Mesenchymal stem cell (in vitro differentiated cells and primary cell): ENCODE measurements around the gene EPS8L3.
"Not testable (repeated sequence)": the region's sequence is repeated elsewhere in the genome, so short reads cannot be mapped to it uniquely, and the experiment has no call there.

Source experiments
- DNase-seq: peaks from one replicate; pipeline ENCODE4 v3.0.0-alpha.2; 2013
- H2AFZ ChIP-seq: one replicate; pipeline ENCODE4 v1.6.1; 2013; ENCODE audit warnings: low read depth, mild to moderate bottlenecking, control low read depth, inconsistent platforms, low read length, moderate library complexity
- H2AK5ac ChIP-seq: 2 replicates; pipeline ENCODE4 v1.6.1; 2013; ENCODE audit warnings: low read length, moderate library complexity, mild to moderate bottlenecking, inconsistent platforms; ENCODE audit not compliant: severe bottlenecking
- H2BK120ac ChIP-seq: one replicate; pipeline ENCODE4 v1.6.1; 2013; ENCODE audit warnings: low read depth, mild to moderate bottlenecking, inconsistent platforms, low read length, moderate library complexity
- H2BK12ac ChIP-seq, 2 experiments: one replicate each; pipeline ENCODE4 v1.6.1; 2013; ENCODE audit warnings: inconsistent platforms in 2 of 2, low read length in 2 of 2, mild to moderate bottlenecking in 2 of 2, moderate library complexity in 2 of 2, control low read depth in 1 of 2
- H2BK15ac ChIP-seq: one replicate; pipeline ENCODE4 v1.6.1; 2013; ENCODE audit warnings: mild to moderate bottlenecking, low read depth, inconsistent platforms; ENCODE audit not compliant: poor library complexity, severe bottlenecking
- H2BK5ac ChIP-seq: 2 replicates; pipeline ENCODE4 v1.6.1; 2013; ENCODE audit warnings: low read depth, mild to moderate bottlenecking, low read length, control low read depth, inconsistent platforms; ENCODE audit not compliant: poor library complexity, severe bottlenecking
- H3K14ac ChIP-seq, 2 experiments: one replicate each; pipeline ENCODE4 v1.6.1; 2013; ENCODE audit warnings: inconsistent platforms in 2 of 2, low read length in 2 of 2, control low read depth in 1 of 2, mild to moderate bottlenecking in 1 of 2, moderate library complexity in 1 of 2
- H3K18ac ChIP-seq, 2 experiments: one replicate each; pipeline ENCODE4 v1.6.1; 2013; ENCODE audit warnings: inconsistent platforms in 2 of 2, low read length in 2 of 2, control low read depth in 1 of 2, low read depth in 1 of 2, mild to moderate bottlenecking in 1 of 2
- H3K23ac ChIP-seq, 2 experiments: one replicate each; pipeline ENCODE4 v1.6.1; 2013; ENCODE audit warnings: inconsistent platforms in 2 of 2, low read length in 2 of 2, mild to moderate bottlenecking in 2 of 2, moderate library complexity in 2 of 2, control low read depth in 1 of 2
- H3K27ac ChIP-seq: 2 replicates; pipeline ENCODE4 v1.5.1; 2013; ENCODE audit warnings: mild to moderate bottlenecking, moderate library complexity, low read length, control low read depth, inconsistent platforms; ENCODE audit not compliant: poor library complexity, severe bottlenecking
- H3K27me3 ChIP-seq, 2 experiments: 2 replicates each; pipeline versions ENCODE4 v1.6.1 to v1.7.0; 2013; ENCODE audit warnings: low read length in 2 of 2, mild to moderate bottlenecking in 2 of 2, moderate library complexity in 2 of 2, control low read depth in 1 of 2, inconsistent platforms in 1 of 2; ENCODE audit not compliant: control insufficient read depth in 1 of 2, insufficient read depth in 1 of 2
- H3K36me3 ChIP-seq, 2 experiments: 2 replicates each; pipeline versions ENCODE4 v1.6.1 to v1.7.0; 2013; ENCODE audit warnings: low read length in 2 of 2, control low read depth in 1 of 2, inconsistent platforms in 1 of 2, low read depth in 1 of 2, mild to moderate bottlenecking in 1 of 2; ENCODE audit not compliant: insufficient read depth in 2 of 2, control insufficient read depth in 1 of 2
- H3K4ac ChIP-seq, 2 experiments: one replicate each; pipeline ENCODE4 v1.6.1; 2013; ENCODE audit warnings: inconsistent platforms in 2 of 2, low read length in 2 of 2, mild to moderate bottlenecking in 2 of 2, moderate library complexity in 2 of 2, control low read depth in 1 of 2, low read depth in 1 of 2
- H3K4me1 ChIP-seq: 2 replicates; pipeline ENCODE4 v1.6.1; 2013; ENCODE audit warnings: low read depth, low read length, control low read depth; ENCODE audit not compliant: control insufficient read depth, insufficient read depth
- H3K4me2 ChIP-seq: 2 replicates; pipeline ENCODE4 v1.6.1; 2013; ENCODE audit warnings: low read length, mild to moderate bottlenecking, inconsistent platforms; ENCODE audit not compliant: poor library complexity, severe bottlenecking
- H3K4me3 ChIP-seq, 2 experiments: 2 replicates each; pipeline versions ENCODE4 v1.5.1 to v1.7.0; 2013; ENCODE audit warnings: low read length in 2 of 2, mild to moderate bottlenecking in 2 of 2, control low read depth in 1 of 2, low read depth in 1 of 2; ENCODE audit not compliant: insufficient read depth in 1 of 2
- H3K79me1 ChIP-seq: replicated peaks from 2 replicates; pipeline ENCODE4 v1.6.1; 2013; ENCODE audit warnings: mild to moderate bottlenecking, control low read depth, low read length, inconsistent platforms; ENCODE audit not compliant: poor library complexity, severe bottlenecking
- H3K9ac ChIP-seq: 2 replicates; pipeline ENCODE4 v1.7.0; 2013; ENCODE audit warnings: mild to moderate bottlenecking, low read length, moderate library complexity
- H3K9me3 ChIP-seq: 2 replicates; pipeline ENCODE4 v1.7.0; 2013; ENCODE audit warnings: mild to moderate bottlenecking, low read length; ENCODE audit not compliant: control insufficient read depth
- H4K8ac ChIP-seq: one replicate; pipeline ENCODE4 v1.6.1; 2013; ENCODE audit warnings: inconsistent platforms, mild to moderate bottlenecking, low read length, moderate library complexity
- H4K91ac ChIP-seq: one replicate; pipeline ENCODE4 v1.6.1; 2013; ENCODE audit warnings: mild to moderate bottlenecking, low read length, inconsistent platforms
- WGBS: methylation state at CpG from one replicate; pipeline ENCODE4 v1.1.7; 2013; ENCODE audit warnings: mixed read lengths; 5-methylcytosine and 5-hydroxymethylcytosine counted together

The EPS8L3 gene

GRCh38 chr1:109750920-109751319, 12.8 kb downstream of the EPS8L3 start:
- Histone ChIP-seq H2BK12ac (no peak overlapping the region), H3K18ac (no peak overlapping the region), H3K14ac (no peak overlapping the region), H3K79me1 (no peaks in the 10 kb centered on the region), H3K27me3 (peaks cover 26 to 30% of the 10 kb centered on the region in 2 experiments), H3K23ac (no peak overlapping the region), H3K27ac (no peak overlapping the region), H2AFZ (no peak overlapping the region), H2AK5ac (no peak overlapping the region), H2BK15ac (no peak overlapping the region), H3K9me3 (peaks cover 6% of the 10 kb centered on the region), H4K91ac (no peak overlapping the region), H3K4me3 (no peak overlapping the region), H3K4me2 (no peak overlapping the region), H3K36me3 (no peaks in the 10 kb centered on the region), H2BK120ac (no peak overlapping the region), H4K8ac (no peak overlapping the region), H3K4me1 (no peaks in the 10 kb centered on the region), H3K4ac (no peak overlapping the region), H2BK5ac (no peak overlapping the region), H3K9ac (no peak overlapping the region)
- WGBS: 80% methylated on average over 5 of the region's 6 CpGs
- no peak for DNase-seq

GRCh38 chr1:109750241-109750882, 13.4 kb downstream of the EPS8L3 start:
- peaks cover 6% of the 10 kb centered on the region for H3K9me3 ChIP-seq
- no peak overlapping the region for H2BK12ac ChIP-seq
- peaks cover 26 to 30% of the 10 kb centered on the region in 2 experiments for H3K27me3 ChIP-seq
- H2BK15ac ChIP-seq: no peak overlapping the region
- H3K23ac ChIP-seq: no peak overlapping the region
- H3K27ac ChIP-seq: no peak overlapping the region
- no peak overlapping the region for H4K91ac ChIP-seq
- no peak overlapping the region for H3K4me2 ChIP-seq
- WGBS: 94% methylated on average over 11 of the region's 11 CpGs
- H3K18ac ChIP-seq: no peak overlapping the region
- H4K8ac ChIP-seq: no peak overlapping the region
- no peak overlapping the region for H2BK5ac ChIP-seq
- H3K9ac ChIP-seq: no peak overlapping the region
- H3K4me1 ChIP-seq: no peaks in the 10 kb centered on the region
- H2BK120ac ChIP-seq: no peak overlapping the region
- no peak overlapping the region for H3K4me3 ChIP-seq
- no peak overlapping the region for H3K4ac ChIP-seq
- no peak overlapping the region for H2AK5ac ChIP-seq
- H3K79me1 ChIP-seq: no peaks in the 10 kb centered on the region
- no peak for DNase-seq
- no peaks in the 10 kb centered on the region for H3K36me3 ChIP-seq
- H3K14ac ChIP-seq: no peak overlapping the region
- no peak overlapping the region for H2AFZ ChIP-seq

GRCh38 chr1:109749221-109749620, 14.5 kb downstream of the EPS8L3 start:
- Histone ChIP-seq H3K4ac (no peak overlapping the region), H3K18ac (no peak overlapping the region), H3K27me3 (peaks cover 26 to 30% of the 10 kb centered on the region in 2 experiments), H2BK120ac (no peak overlapping the region), H3K79me1 (no peaks in the 10 kb centered on the region), H2AK5ac (no peak overlapping the region), H4K91ac (no peak overlapping the region), H3K23ac (no peak overlapping the region), H2BK15ac (no peak overlapping the region), H2BK5ac (no peak overlapping the region), H3K9me3 (peaks cover 6% of the 10 kb centered on the region), H3K14ac (no peak overlapping the region), H3K27ac (no peak overlapping the region), H4K8ac (no peak overlapping the region), H2BK12ac (no peak overlapping the region), H3K4me1 (no peaks in the 10 kb centered on the region), H2AFZ (no peak overlapping the region), H3K4me2 (no peak overlapping the region), H3K4me3 (no peak overlapping the region), H3K9ac (no peak overlapping the region), H3K36me3 (no peaks in the 10 kb centered on the region)
- no peak for DNase-seq

GRCh38 chr1:109748311-109748710, 15.4 kb downstream of the EPS8L3 start:
- not testable (repeated sequence) for H3K18ac ChIP-seq, H3K9me3 ChIP-seq, H3K14ac ChIP-seq, DNase-seq, H2AK5ac ChIP-seq, H3K36me3 ChIP-seq, H3K9ac ChIP-seq, H2AFZ ChIP-seq, H3K4me2 ChIP-seq, H3K27ac ChIP-seq, H4K91ac ChIP-seq, H3K79me1 ChIP-seq, H3K4ac ChIP-seq, H2BK15ac ChIP-seq, H4K8ac ChIP-seq, H2BK120ac ChIP-seq, H3K23ac ChIP-seq, H3K4me1 ChIP-seq, H2BK12ac ChIP-seq, H2BK5ac ChIP-seq, H3K4me3 ChIP-seq
- peaks cover 26 to 28% of the 10 kb centered on the region in 2 experiments for H3K27me3 ChIP-seq
- 91% methylated on average over 10 of the region's 10 CpGs for WGBS
